Measurements from ENCODE around the gene SCG3. TPM values are rescaled to one million over a fixed set of nuclear protein-coding genes. Genes with fewer than 3 reads are reported as not detected.

SCG3 gene
- polyA plus RNA-seq, 2 of the 4 experiments (the other 2 are of a cell fraction), result 0.03 TPM; not detected in 1

DNA sequence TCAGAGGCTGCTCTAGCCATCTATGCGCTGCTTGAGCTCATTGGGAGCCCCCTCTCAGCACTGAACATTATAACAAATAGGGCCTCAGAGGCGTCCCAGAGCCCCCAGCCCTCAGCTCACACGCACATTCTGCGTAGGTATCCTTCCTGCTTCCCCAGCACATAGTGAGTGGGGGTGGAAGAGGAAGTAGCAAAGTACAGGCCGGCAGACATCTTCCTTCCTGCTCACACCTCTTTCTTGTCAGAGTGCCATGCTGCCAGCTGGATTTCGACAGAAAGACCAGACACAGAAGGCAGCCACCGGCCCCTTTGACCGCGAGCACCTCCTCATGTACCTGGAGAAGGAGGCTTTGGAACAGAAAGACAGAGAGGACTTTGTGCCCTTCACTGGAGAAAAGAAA, 86.7 kb downstream of the SCG3 start:
- ChIA-PET POLR2A (no interaction called here), CTCF (interaction anchor here (0.9 to 22.4 kb wide), 5 partner anchors 8 to 123 kb away, joined by 3 to 597 read pairs (median 4); no protein-coding TSS in a partner anchor)
- TF ChIP-seq POLR2A (IDR thresholded peaks at IDR 0.05; ENCODE audit: low read length), result no peak
- no peak for TF ChIP-seq ZNF302 (CRISPR knock-in tag; IDR thresholded peaks at IDR 0.05)
- TF ChIP-seq ESRRA (IDR thresholded peaks at IDR 0.05; ENCODE audit: borderline replicate concordance, low read length), result no peak
- no peak for TF ChIP-seq BHLHE40 (IDR thresholded peaks at IDR 0.05; ENCODE audit: low read depth, low read length)
- no peak for TF ChIP-seq EHMT2 (IDR thresholded peaks at IDR 0.05; ENCODE audit: low read depth)
- TF ChIP-seq MAFK (IDR thresholded peaks at IDR 0.05; ENCODE audit: partially characterized antibody), result no peak
- no peak for TF ChIP-seq CHD2 (IDR thresholded peaks at IDR 0.05; ENCODE audit: low read length, partially characterized antibody)
- TF ChIP-seq, protein P1, sequence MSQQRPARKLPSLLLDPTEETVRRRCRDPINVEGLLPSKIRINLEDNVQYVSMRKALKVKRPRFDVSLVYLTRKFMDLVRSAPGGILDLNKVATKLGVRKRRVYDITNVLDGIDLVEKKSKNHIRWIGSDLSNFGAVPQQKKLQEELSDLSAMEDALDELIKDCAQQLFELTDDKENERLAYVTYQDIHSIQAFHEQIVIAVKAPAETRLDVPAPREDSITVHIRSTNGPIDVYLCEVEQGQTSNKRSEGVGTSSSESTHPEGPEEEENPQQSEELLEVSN (IDR thresholded peaks at IDR 0.05; ENCODE audit: borderline replicate concordance, low read depth), result no peak
- no peak for TF ChIP-seq TFCP2L1 (CRISPR knock-in tag; IDR thresholded peaks at IDR 0.05)
- TF ChIP-seq NR3C1 (IDR thresholded peaks at IDR 0.05), result no peak
- TF ChIP-seq EP300 (IDR thresholded peaks at IDR 0.05), result no peak
- no peak for TF ChIP-seq HMGXB4 (CRISPR knock-in tag; IDR thresholded peaks at IDR 0.05; ENCODE audit: borderline replicate concordance)
- TF ChIP-seq MAZ (IDR thresholded peaks at IDR 0.05; ENCODE audit: borderline replicate concordance, low read depth, low read length), result no peak
- TF ChIP-seq FOSL2 (IDR thresholded peaks at IDR 0.05), result no peak
- no peak for TF ChIP-seq FOSL2 (CRISPR knock-in tag; IDR thresholded peaks at IDR 0.05)
- no peak overlapping the region for H3K27ac ChIP-seq
- no peaks in the 10 kb centered on the region for H3K9me3 ChIP-seq
- DNase-seq (ENCODE audit: low read depth in 1 of 2, low spot score in 1 of 2) (no peak), FAIRE-seq (no peak), ATAC-seq (no peak; a peak in 1 of 6 replicates)
- no peaks in the 10 kb centered on the region for H3K4me1 ChIP-seq
- WGBS (ENCODE audit: missing lambda C conversion rate), result 55% methylated on average over 9 of the region's 9 CpGs
- no peak overlapping the region for H3K4me2 ChIP-seq
- H3K4me3 ChIP-seq, result no peak overlapping the region

Other genes starting within 250 kb of the SCG3 start
- 50.9 and 58.7 TPM in 2 replicates for gene DMXL2, start 58.7 kb upstream of the SCG3 start, polyA plus RNA-seq (2011; rRNA removed)
- 23.9 to 25.6 TPM (median 25.0 TPM) in 3 replicates for gene DMXL2, start 58.7 kb upstream of the SCG3 start, polyA plus RNA-seq (2017; fragmentation: RNase III; extraction: RNeasy Plus Mini Kit Qiagen cat#74134 plus additional on column Dnase treatment)
- gene LYSMD2, start 56.2 kb downstream of the SCG3 start, polyA plus RNA-seq (2011; rRNA removed), result 29.2 and 32.1 TPM in 2 replicates
- 16.9 to 18.5 TPM (median 18.3 TPM) in 3 replicates for gene LYSMD2, start 56.2 kb downstream of the SCG3 start, polyA plus RNA-seq (2017; fragmentation: RNase III; extraction: RNeasy Plus Mini Kit Qiagen cat#74134 plus additional on column Dnase treatment)
- 2.5 and 2.8 TPM in 2 replicates for gene TMOD2, start 70.1 kb downstream of the SCG3 start, polyA plus RNA-seq (2011; rRNA removed)
- gene TMOD2, start 70.1 kb downstream of the SCG3 start, polyA plus RNA-seq (2017; fragmentation: RNase III; extraction: RNeasy Plus Mini Kit Qiagen cat#74134 plus additional on column Dnase treatment), result 1.6 to 2.1 TPM (median 2.0 TPM) in 3 replicates
- gene TMOD3, start 148.2 kb downstream of the SCG3 start, polyA plus RNA-seq (2011; rRNA removed), result 93.2 and 111 TPM in 2 replicates
- 55.5 to 57.8 TPM (median 57.5 TPM) in 3 replicates for gene TMOD3, start 148.2 kb downstream of the SCG3 start, polyA plus RNA-seq (2017; fragmentation: RNase III; extraction: RNeasy Plus Mini Kit Qiagen cat#74134 plus additional on column Dnase treatment)

All from A549 (cell line).